GM12801 (cell line): ENCODE measurements around the gene FAM83B.

Experiments used
- CTCF ChIP-seq: IDR thresholded peaks from one replicate; pipeline ENCODE4 v1.5.1; 2011; ENCODE audit warnings: control low read depth; ENCODE audit not compliant: insufficient read length; ENCODE audit errors: extremely low read depth

FAM83B gene

GRCh38 chr6:54847799-54848597 lies 1.4 kb downstream of the FAM83B start:
- no peak for TF ChIP-seq CTCF

GRCh38 chr6:54850114-54850513 lies 3.5 kb downstream of the FAM83B start:
- TF ChIP-seq CTCF = no peak

- no peak for TF ChIP-seq CTCF
These were observed 9.6 kb downstream of the FAM83B start for GRCh38 chr6:54856129-54856528.

GRCh38 chr6:54860132-54860531 lies 13.6 kb downstream of the FAM83B start:
- TF ChIP-seq CTCF = no peak

GRCh38 chr6:54860739-54861138 lies 14.2 kb downstream of the FAM83B start:
- no peak for TF ChIP-seq CTCF

- TF ChIP-seq CTCF = no peak
These were observed 15.5 kb downstream of the FAM83B start for GRCh38 chr6:54861905-54862616.

GRCh38 chr6:54864272-54864671 lies 17.7 kb downstream of the FAM83B start:
- no peak for TF ChIP-seq CTCF
